ENCODE data around the gene ZNF574.

- TF ChIP-seq CTCF (conservative IDR thresholded peaks at IDR 0.05; ENCODE audit: low read length) (no peak), EZH2phosphoT487 (IDR thresholded peaks at IDR 0.05; ENCODE audit: borderline replicate concordance) (no peak)
Measured at GRCh38 chr19:42120276-42120980, 44.5 kb downstream of the ZNF574 start.

All from Loucy (cell line).